OCI-LY1 (cell line): ENCODE measurements around the gene CDK9.

ENCODE experiments used
- CTCF ChIP-seq: fragments of 200-600 bp; sonication (generic), shearing (Covaris generic); IDR thresholded peaks from 2 replicates; pipeline ENCODE4 v1.5.1; 2017; ENCODE audit warnings: mild to moderate bottlenecking, antibody characterized with exemption, low read length, moderate library complexity, mixed read lengths
- EZH2 ChIP-seq: fragments of 200-600 bp; sonication (generic), shearing (Covaris generic); IDR thresholded peaks from 2 replicates; pipeline ENCODE4 v1.8.0; 2017; ENCODE audit warnings: borderline replicate concordance, mixed run types, mild to moderate bottlenecking, antibody characterized with exemption, low read length, moderate library complexity, mixed read lengths

GRCh38 chr9:127816728-127817127 is 30.9 kb downstream of the CDK9 start:
- TF ChIP-seq CTCF, result no peak
- no peak for TF ChIP-seq EZH2
